GF-D8 (cell line): ENCODE results near the gene MYH9.

Experiments used
- DNase-seq: peaks from one replicate; lab custom pipeline; 2025; lab: John Stamatoyannopoulos, UW

The MYH9 gene

GRCh38 chr22:36330655-36331305, 57.0 kb downstream of the MYH9 start:
- DNase-seq: peak; percentile 34

- no peak for DNase-seq
Observed at GRCh38 chr22:36330127-36330526, 57.6 kb downstream of the MYH9 start.

GRCh38 chr22:36329254-36330078, 58.3 kb downstream of the MYH9 start:
- peak; percentile 80 for DNase-seq

- peak; percentile 12 for DNase-seq
Observed at GRCh38 chr22:36328635-36329253, 59.0 kb downstream of the MYH9 start.

GRCh38 chr22:36327922-36328551, 59.7 kb downstream of the MYH9 start:
- no peak for DNase-seq

- DNase-seq: no peak
Observed at GRCh38 chr22:36326178-36327161, 61.3 kb downstream of the MYH9 start.

- DNase-seq: no peak
Observed at GRCh38 chr22:36325154-36326031, 62.4 kb downstream of the MYH9 start.

GRCh38 chr22:36324414-36324813, 63.4 kb downstream of the MYH9 start:
- no peak for DNase-seq

- DNase-seq: no peak
Observed at GRCh38 chr22:36323855-36324331, 63.9 kb downstream of the MYH9 start.

- DNase-seq: no peak
Observed at GRCh38 chr22:36323182-36323854, 64.4 kb downstream of the MYH9 start.

GRCh38 chr22:36322602-36322915, 65.2 kb downstream of the MYH9 start:
- DNase-seq: no peak

- DNase-seq: no peak
Observed at GRCh38 chr22:36321797-36322601, 65.8 kb downstream of the MYH9 start.

GRCh38 chr22:36320553-36320952, 67.2 kb downstream of the MYH9 start:
- DNase-seq: no peak

- no peak for DNase-seq
Observed at GRCh38 chr22:36319595-36320497, 67.9 kb downstream of the MYH9 start.

GRCh38 chr22:36318442-36318841, 69.3 kb downstream of the MYH9 start:
- no peak for DNase-seq

- no peak for DNase-seq
Observed at GRCh38 chr22:36317658-36318271, 70.0 kb downstream of the MYH9 start.

- DNase-seq: no peak
Observed at GRCh38 chr22:36316419-36316818, 71.3 kb downstream of the MYH9 start.
